MCF 10A (cell line): ENCODE results near the gene BCAM. TPM values are rescaled to one million over a fixed set of nuclear protein-coding genes. Genes with fewer than 3 reads are reported as not detected.

Experiments
- BruUV-seq: library from RNA; stranded (reverse); fragments of 400-500 nt; replicated peaks from 2 replicates; lab custom pipeline; 2021; lab: Mats Ljungman, UMichigan
- CTCF ChIA-PET: fragments of 300-600 bp; sonication (Branson Sonifier 250); formaldehyde crosslinking; extraction: SDS; loops from one replicate; lab custom pipeline; 2021; ENCODE audit warnings: antibody characterized with exemption, inconsistent platforms; lab: Yijun Ruan, JAX
- POLR2A ChIA-PET: fragments of 300-600, 350-650 bp; sonication (Branson Sonifier 250); formaldehyde crosslinking; extraction: SDS; loops from one replicate; lab custom pipeline; 2020; ENCODE audit warnings: antibody characterized with exemption, inconsistent platforms; lab: Yijun Ruan, JAX
- DNase-seq: peaks from one replicate; pipeline ENCODE4 v3.0.0-alpha.2; 2018; ENCODE audit not compliant: unreplicated experiment
- H3K27ac Mint-ChIP-seq: one replicate; pipeline ENCODE4 v1.8.0; 2022; ENCODE audit warnings: mild to moderate bottlenecking, low read depth, mixed read lengths; ENCODE audit not compliant: unreplicated experiment
- H3K27me3 Mint-ChIP-seq: one replicate; pipeline ENCODE4 v1.8.0; 2022; ENCODE audit warnings: mixed read lengths; ENCODE audit not compliant: insufficient read depth, unreplicated experiment
- H3K36me3 Mint-ChIP-seq: one replicate; pipeline ENCODE4 v1.8.0; 2022; ENCODE audit warnings: mild to moderate bottlenecking, moderate library complexity, mixed read lengths; ENCODE audit not compliant: insufficient read depth, unreplicated experiment
- H3K4me1 Mint-ChIP-seq: one replicate; pipeline ENCODE4 v1.8.0; 2022; ENCODE audit warnings: mixed read lengths; ENCODE audit not compliant: insufficient read depth, unreplicated experiment
- H3K4me3 Mint-ChIP-seq: one replicate; pipeline ENCODE4 v1.8.0; 2022; ENCODE audit warnings: mild to moderate bottlenecking, moderate library complexity, mixed read lengths; ENCODE audit not compliant: unreplicated experiment
- H3K9me3 Mint-ChIP-seq: one replicate; pipeline ENCODE4 v1.8.0; 2022; ENCODE audit warnings: mixed read lengths; ENCODE audit not compliant: unreplicated experiment
- CTCF ChIP-seq: fragments of 200-600 bp; IDR thresholded peaks from one replicate; pipeline ENCODE4 v1.8.0; 2022; ENCODE audit warnings: antibody characterized with exemption, mild to moderate bottlenecking; ENCODE audit not compliant: unreplicated experiment
- intact Hi-C: fragments of 100-400 bp; cut with micrococcal nuclease; formaldehyde crosslinking; loops from 2 replicates; pipeline ENCODE4 v1.14.1; 2022
- total RNA-seq: library from RNA; stranded (reverse); gene quantifications from 2 replicates; pipeline ENCODE4 v1.2.3, GENCODE V29; 2022

Gene BCAM
- total RNA-seq, 1 experiment from 2014 or later: 5.0 TPM

DNA sequence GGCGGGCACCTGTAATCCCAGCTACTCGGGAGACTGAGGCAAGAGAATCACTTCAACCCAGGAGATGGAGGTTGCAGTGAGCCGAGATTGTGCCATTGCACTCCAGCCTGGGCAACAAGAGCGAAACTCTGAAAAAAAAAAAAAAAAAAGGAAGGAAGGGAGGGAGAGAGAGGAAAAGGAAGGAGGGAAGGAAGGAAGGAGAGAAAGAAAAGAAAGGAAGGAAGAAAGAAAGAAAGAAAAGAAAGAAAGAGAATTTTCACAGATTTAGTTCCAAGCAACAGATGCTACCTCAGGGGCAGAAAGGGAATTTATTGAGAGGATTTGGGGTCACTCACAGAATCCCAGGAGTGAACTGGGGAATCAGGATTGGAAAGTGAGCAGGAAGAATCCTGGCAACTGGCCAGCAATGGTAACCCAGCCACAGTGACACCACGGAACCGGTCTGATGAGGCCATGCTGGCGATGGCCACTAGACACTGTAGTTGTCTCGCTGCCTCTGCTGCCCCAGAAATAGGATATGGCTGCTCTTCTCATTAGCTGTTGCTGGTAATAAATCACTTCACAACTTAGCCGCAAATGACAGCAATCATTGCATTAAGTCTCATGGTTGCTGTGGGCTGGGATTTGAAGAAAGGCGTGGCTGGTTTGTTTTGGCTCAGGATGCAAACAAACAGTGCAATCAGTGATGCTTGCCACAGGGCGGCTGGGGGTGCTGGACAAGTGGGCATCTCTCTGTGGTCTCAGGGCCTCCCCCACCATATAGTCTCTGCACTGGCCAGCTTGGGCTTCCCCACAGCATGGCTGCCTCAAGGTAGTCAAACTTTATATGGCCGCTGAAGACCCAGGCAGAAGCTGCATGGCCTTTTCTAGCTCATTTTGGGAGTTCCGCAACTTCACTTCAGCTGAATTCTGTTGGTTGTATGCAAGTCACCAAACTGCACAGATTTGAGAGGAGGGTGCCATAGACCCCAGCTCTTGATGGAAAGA, 5.2 kb upstream of the BCAM start:
- POLR2A ChIA-PET: no interaction called here
- Mint-ChIP-seq H3K4me1 (peaks cover 14% of the 10 kb centered on the region), H3K4me3 (no peak overlapping the region), H3K27ac (no peak overlapping the region), H3K27me3 (no peaks in the 10 kb centered on the region), H3K9me3 (no peaks in the 10 kb centered on the region), H3K36me3 (peaks cover 10% of the 10 kb centered on the region)
- CTCF ChIA-PET: interaction anchor here (0.5 to 1.7 kb wide), 8 partner anchors 19 to 233 kb away, joined by 3 to 10 read pairs (median 4); partner anchors contain the start of gene NECTIN2
- no peak for TF ChIP-seq CTCF
- DNase-seq: no peak
- no TSS peak for BruUV-seq
- intact Hi-C loops: no loop called here

GRCh38 chr19:44806291-44806690, 2.6 kb upstream of the BCAM start:
- CTCF ChIA-PET: interaction anchor here (0.9 to 2.3 kb wide), 10 partner anchors 8 to 118 kb away, joined by 3 to 10 read pairs (median 7); partner anchors contain the start of gene NECTIN2
- Mint-ChIP-seq H3K36me3 (peaks cover 10% of the 10 kb centered on the region), H3K9me3 (no peaks in the 10 kb centered on the region), H3K4me1 (peaks cover 17% of the 10 kb centered on the region), H3K27me3 (no peaks in the 10 kb centered on the region), H3K27ac (no peak overlapping the region), H3K4me3 (no peak overlapping the region)
- no peak for TF ChIP-seq CTCF
- BruUV-seq: no TSS peak
- intact Hi-C loops: no loop called here
- no peak for DNase-seq
- POLR2A ChIA-PET: interaction anchor here (0.6 to 1.5 kb wide), 2 partner anchors 40 to 56 kb away, joined by 3 to 8 read pairs; partner anchors contain the start of gene NECTIN2

DNA sequence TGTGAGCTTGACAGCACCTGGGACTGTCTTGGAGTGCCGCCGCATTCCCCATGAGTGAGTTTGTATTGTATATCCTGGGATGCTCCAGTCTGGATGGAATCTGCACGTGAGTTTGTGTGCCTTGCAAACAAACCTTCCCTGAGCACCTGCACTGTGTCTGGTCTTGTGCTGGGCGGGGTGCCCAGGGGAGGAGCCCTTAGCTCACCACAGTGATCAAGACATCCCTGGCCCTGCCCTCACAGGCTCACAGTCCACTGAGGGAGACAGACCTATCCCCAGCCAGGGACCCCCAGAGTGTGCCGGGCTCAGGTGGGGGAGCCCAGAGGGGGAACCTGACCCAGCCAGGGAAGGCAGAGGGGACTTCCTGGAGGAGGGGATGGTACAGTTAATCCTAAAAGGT, 1.7 kb upstream of the BCAM start:
- ChIA-PET CTCF (interaction anchor here (0.5 to 2.3 kb wide), 16 partner anchors 9 to 130 kb away, joined by 3 to 10 read pairs (median 6); partner anchors contain the start of gene NECTIN2), POLR2A (interaction anchor here (0.6 to 1.5 kb wide), 4 partner anchors 39 to 285 kb away, joined by 4 to 8 read pairs (median 6); partner anchors contain the start of gene NECTIN2)
- Mint-ChIP-seq H3K9me3 (no peaks in the 10 kb centered on the region), H3K27me3 (no peaks in the 10 kb centered on the region), H3K27ac (no peak overlapping the region), H3K36me3 (peaks cover 10% of the 10 kb centered on the region), H3K4me1 (peaks cover 17% of the 10 kb centered on the region), H3K4me3 (no peak overlapping the region)
- no peak for TF ChIP-seq CTCF
- intact Hi-C loops: no loop called here
- peak; percentile 78 for DNase-seq
- BruUV-seq: no TSS peak
